Vagina (tissue), 2 donors: ENCODE results near the gene ARID1B.

Experiments used
- CTCF ChIP-seq, 3 experiments: fragments of 450-650 bp in 2 of 3; fragments of 200-600 bp in 1 of 3; sonication (generic) in 1 of 3; IDR thresholded peaks; one replicate each; pipeline ENCODE4 v1.5.1; 2017 to 2019; ENCODE audit warnings: antibody characterized with exemption in 3 of 3, mild to moderate bottlenecking in 2 of 3, moderate library complexity in 2 of 3
- POLR2A ChIP-seq, 2 donors: fragments of 450-650 bp; IDR thresholded peaks; one replicate each; pipeline ENCODE4 v1.6.1; 2017; ENCODE audit warnings: antibody characterized with exemption in 2 of 2, mild to moderate bottlenecking in 2 of 2, moderate library complexity in 2 of 2

- no peak for TF ChIP-seq CTCF (IDR thresholded peaks at IDR 0.05)
- TF ChIP-seq POLR2A (IDR thresholded peaks at IDR 0.05), result no peak
Measured at GRCh38 chr6:157246771-157247484, 469.8 kb downstream of the ARID1B start.
